NCI-H1694 (cell line): ENCODE data around the gene CEBPB.
"Not testable (repeated sequence)": the region's sequence is repeated elsewhere in the genome, so short reads cannot be mapped to it uniquely, and the experiment has no call there.

Experiments
- DNase-seq: peaks from one replicate; lab custom pipeline; 2025; lab: John Stamatoyannopoulos, UW

The CEBPB gene

DNA sequence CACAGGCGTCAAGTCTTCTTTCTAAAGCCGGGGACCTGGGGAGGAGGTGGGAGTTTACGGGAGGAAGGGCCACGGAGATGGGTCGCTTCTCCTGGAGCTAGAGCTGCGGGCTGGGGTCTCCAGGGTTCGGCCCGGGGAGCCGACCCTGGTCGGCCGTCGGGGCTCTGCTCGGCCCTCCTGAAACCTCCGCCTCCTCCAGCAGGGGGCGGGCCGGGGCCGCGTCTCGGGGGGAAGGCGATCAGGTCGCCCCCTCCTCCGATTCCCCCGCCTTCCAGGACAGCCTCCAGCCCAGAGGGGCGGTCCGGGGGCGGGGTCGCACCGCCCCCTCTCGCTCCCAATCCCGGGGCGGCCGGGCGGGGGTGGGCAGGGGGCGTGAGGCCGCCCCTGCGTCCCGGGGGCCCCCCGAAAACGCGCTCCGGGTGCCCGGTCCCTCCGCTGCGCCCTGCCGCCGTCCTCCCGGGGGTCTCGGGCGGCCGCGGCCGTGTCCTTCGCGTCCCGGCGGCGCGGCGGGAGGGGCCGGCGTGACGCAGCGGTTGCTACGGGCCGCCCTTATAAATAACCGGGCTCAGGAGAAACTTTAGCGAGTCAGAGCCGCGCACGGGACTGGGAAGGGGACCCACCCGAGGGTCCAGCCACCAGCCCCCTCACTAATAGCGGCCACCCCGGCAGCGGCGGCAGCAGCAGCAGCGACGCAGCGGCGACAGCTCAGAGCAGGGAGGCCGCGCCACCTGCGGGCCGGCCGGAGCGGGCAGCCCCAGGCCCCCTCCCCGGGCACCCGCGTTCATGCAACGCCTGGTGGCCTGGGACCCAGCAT, at the start of gene CEBPB:
Gene CEBPB, plus strand, starts transcription at position 580 of the 814 bp plus-strand sequence. Its CDS starts 204 bp downstream, at position 784.
- DNase-seq, result peak; percentile 64

DNA sequence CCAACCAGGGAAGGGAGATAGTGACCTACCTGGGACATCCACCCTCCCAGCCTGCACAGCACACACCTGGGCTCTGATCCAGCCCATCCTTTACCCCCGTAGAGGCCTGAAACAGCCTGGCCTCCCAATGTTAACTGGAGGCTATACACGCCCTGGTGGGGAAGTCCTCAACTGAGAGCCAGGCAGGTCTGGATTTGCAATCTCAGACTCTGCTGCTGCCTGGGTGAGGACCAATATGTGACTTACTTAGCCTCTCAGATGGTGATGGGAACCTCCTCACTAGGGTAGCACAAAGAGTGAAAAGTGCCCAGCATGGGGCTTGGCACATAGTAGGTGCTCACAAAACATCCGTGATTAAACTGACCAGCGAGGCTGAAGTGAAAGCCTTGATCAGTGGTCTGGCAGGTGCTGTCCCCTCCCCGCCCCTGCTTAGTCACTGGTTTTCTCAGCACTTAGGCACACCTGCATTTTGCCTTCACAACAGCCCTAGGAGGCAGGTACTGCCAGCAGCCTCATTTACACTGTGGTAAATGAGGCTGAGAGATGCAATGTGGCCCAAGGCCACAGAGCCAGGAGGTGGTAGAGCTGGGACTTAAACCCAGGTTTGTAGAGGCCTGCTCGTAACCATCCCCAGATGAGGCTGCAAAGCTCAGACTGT, 49.5 kb upstream of the CEBPB start:
- no peak for DNase-seq

DNA sequence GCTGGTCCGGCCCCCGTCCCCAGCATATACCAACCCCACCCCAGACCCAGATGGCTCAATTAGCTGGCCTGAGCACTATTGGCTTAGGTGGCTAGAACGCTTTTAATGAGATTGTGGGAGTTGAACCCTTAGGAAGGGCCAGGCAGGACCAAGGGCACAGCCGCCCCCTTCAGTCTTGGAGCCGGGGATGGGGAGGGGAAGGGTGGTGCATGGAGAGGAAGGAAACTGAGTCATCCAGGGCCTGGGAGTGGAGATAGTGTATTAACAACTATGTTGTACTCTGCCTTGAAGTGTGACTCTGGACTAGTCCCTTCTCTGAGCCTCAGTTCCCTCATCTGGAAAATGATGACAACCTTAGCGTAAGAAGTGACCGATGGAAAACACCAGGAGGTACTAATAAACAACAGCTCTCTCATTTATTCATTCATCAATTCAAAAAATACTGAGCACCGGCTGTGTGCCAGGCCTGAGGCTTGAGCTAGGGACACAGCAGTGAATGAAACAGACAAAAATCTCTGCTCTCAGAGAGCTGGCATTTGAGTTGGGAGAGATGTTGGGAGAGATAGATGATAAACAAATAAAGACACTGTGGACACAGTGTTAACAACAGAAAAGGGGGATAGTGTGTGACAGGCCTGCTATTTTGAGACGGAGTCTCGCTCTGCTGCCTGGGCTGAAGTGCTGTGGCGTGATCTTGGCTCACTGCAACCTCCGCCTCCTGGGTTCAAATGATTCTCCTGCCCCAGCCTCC, 48.6 kb upstream of the CEBPB start:
- DNase-seq, result no peak

DNA sequence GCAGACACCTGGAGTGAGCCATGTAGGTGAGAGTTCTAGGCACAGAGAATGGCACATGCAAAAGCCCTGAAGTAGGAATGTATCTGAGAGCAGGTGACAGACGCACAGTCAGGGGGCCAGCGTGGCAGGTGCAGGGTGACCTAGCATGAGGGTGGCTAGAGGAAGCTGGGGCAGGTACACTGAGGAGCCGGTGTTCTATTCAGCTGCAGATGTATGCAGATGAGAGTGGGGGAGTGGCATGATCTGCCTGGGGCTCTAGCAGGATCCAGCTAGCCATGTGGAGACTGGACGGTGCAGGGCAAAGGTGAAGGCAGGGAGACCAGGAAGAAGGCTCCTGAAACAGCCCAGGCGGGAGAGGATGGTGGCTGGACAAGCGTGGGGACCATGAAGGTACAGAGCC, 47.8 kb upstream of the CEBPB start:
- no peak for DNase-seq

DNA sequence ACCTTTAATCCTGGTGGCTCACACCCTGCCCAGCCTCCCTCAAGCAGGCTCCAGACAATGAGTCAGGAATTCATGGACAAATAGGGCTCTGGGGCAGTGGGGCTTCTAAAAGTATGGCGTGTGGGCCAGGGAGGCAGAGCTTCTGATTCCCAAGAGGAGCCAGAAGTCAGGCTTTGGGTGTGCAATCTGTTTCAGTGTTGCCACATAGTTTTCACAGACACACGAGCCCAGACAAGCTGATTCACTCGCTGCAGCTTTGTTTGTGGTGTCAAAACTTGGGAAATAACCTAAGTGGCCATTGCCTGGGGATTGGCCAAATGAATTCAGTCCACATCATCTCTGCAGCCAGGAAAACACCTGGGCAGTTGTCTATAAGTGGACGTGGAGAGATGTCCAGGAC, 46.3 kb upstream of the CEBPB start:
- DNase-seq, result no peak

DNA sequence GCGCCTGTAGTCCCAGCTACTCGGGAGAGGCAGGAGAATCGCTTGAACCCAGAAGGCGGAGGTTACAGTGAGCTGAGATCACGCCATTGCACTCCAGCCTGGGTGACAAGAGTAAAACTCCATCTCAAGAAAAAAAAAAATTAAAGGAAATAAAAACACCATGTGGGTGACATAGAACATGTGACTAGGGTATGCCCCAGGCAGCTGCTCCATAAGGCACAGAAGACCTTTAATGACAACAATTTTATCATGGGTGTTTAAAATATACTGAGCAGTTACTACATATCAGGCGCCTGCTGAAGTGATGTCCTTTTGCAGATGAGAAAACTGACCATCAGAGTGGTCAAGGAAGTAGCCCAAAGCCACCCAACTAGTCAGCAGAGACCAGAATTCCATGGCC, 45.1 kb upstream of the CEBPB start:
- no peak for DNase-seq

DNA sequence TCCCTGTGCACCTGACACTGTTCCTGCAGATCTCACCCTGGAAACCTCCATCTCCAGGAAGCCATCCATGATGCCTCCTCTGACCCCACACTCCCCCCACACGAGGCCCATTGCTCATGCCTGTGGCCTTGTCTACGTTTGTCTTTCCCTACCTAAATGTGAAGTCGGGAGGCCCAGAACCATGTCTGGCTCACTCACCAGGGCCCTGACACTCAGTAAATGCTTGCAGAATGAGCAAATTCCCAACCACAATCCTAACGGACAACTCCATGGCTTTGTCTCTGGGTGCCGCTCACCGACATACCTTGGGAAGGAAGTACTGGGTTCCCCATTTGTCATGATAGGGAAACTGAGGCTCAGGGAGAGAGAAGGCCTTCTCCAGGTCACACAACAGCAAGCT, 44.4 kb upstream of the CEBPB start:
- DNase-seq, result no peak

DNA sequence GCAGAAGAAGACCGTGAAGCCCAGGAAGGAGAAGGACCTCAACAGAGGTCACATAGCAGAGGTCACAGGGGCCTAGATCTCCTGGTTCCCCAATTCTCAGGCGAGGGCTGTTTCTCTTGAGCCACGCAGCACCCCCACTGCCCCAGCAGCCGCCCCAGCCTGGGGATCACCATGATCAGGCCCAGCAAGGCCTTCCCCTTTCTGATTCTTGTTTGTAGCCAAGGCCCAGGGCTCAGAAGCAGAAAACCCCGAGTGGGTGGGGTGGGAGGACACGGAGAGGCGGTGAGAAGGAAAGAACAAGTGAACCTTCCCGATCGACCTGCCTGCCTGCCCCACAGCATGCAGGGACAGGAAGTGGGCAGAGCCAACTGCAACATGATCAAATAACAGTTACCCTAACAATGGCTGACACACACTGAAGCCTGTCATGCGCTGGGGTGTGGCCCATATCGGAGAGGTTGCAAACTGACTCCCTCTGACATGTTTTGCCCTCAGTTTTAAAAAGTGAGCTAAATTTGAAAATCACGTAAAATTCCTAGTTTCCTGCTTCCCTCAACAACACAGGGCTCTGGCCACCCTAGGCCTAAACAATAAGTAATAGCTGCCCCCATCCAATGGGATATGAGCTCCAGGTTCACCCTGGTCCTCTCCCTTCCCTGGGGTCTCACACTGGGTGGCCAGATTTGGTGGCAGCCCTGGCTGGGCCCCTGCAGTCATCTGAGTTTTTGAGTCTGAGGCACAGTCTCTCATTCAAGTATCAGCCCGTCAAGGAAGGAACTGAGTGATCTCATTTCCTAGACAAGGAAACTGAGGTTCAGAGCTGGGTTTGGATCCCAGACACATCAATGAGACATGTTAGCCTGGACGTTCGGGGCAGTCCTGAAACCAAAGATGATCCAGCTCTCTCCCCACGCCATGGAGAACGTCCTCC, 43.6 kb upstream of the CEBPB start:
- DNase-seq, result no peak

DNA sequence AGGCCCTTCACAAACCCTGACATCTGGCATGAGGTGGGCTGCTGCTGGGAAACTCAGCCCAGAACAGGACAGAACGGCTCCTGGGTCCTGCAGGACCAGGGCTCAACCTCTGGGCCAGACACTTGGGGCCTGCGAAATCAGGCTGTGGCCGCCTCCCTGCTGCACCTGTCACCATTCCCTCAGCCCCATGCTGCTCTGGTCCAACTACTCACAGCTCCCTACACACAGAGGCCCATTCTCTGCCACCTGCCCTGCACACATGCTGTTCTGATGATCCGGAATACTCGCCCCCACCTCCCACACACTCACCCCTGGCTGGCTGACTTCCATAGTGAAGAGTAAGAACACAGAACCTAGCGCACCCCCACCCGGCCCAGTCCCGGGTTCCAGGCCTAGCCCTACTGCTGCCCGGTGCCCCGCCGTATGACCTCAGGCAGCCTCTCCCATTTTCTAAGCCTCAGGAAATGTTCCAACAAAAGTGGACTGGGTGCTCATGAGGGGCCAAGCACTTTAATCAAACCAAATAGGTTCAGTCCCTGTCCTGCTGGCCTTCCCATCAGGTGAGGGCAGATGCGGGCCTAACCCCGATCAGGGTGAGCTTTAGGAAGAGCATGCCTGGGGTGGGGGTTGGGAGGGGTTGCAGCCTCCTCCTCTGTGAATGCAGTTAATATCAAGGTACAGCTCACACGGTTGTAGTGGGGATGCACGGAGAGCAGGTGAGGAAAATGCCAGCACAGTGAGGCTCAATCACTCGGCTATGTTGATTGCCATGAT, 41.0 kb upstream of the CEBPB start:
- no peak for DNase-seq

DNA sequence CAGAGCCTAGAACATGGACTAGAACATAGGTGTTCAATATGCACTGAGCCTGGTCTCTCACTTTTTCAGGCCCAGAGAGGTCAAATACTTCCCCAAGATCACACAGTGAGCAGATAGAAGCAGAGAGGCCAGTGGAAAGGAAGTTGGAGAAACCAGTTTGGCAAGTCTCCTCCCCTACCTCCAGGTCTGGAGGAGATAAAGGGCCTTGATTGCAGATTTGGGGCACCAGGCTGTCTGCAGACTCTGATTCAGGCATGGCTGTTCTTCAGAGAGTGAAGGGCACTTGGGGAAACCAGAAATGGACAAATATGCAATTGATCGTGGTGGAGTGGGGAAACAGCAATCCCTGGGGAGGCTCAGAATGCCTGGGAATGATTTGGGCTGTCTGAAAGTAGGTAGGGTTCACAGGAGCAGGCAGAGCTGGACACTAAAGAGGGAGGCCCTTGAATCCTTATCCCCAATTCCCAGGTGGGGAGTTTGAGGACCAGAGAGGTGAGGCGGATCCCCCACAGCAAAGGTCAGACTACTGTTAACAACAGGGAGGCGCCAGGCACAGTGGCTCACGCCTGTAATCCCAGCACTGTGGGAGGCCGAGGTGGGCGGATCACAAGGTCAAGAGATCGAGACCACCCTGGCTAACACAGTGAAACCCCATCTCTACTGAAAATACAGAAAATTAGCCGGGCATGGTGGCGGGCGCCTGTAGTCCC, 39.4 kb upstream of the CEBPB start:
- no peak for DNase-seq

DNA sequence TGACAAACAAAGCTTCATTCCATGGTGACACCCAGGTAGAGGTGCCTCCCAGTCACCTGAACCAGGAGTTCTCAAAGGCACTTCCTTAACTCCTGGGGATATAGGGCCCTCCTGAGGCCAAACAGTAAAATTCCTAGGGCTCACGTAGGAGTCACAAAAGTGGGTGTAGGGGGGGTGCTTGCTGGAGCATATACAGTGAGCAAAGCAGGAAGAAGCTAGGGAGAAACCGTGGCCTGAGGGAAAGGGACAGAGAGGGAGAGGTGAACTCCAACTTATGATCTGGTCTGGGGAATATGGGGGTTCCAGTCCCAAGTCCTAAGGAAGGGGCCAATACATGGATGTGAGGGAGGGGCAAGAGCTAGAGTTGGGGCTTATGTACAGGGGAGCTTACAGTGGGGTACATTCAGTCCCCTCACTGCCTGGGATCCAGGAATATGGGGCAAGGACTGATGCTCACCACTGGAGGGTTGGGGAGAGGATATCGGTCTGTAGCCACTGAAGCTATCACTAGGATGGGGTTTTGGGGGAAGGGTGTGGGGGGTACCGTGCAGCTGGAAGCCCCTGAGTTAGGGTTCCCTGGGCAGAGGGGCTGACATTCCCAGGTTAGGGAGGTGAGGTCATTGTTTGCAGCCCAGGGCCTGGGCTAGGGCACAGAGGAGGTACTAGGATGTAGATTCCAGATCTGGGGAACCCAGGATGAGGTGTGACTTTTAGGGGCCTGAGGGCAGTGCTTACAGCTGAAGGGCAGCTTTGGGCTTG, 38.1 kb upstream of the CEBPB start:
- no peak for DNase-seq

DNA sequence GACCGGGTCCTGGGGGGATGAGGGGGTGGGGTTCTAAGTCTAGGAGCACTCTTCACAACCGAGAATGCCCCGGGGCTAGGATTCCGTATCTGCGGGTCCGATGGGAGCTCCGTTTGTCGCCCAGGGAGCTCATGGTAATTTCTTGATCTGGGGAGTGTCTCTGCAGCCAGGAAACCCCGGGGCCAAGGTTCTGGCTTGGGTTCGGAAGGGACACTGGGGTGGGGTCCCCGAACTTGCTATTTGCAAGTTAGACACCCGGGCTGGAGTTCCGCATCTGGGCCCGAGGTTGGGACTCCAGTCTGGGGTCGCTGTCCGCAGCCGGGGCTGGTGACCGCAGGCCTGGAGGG, 37.5 kb upstream of the CEBPB start:
- no peak for DNase-seq

DNA sequence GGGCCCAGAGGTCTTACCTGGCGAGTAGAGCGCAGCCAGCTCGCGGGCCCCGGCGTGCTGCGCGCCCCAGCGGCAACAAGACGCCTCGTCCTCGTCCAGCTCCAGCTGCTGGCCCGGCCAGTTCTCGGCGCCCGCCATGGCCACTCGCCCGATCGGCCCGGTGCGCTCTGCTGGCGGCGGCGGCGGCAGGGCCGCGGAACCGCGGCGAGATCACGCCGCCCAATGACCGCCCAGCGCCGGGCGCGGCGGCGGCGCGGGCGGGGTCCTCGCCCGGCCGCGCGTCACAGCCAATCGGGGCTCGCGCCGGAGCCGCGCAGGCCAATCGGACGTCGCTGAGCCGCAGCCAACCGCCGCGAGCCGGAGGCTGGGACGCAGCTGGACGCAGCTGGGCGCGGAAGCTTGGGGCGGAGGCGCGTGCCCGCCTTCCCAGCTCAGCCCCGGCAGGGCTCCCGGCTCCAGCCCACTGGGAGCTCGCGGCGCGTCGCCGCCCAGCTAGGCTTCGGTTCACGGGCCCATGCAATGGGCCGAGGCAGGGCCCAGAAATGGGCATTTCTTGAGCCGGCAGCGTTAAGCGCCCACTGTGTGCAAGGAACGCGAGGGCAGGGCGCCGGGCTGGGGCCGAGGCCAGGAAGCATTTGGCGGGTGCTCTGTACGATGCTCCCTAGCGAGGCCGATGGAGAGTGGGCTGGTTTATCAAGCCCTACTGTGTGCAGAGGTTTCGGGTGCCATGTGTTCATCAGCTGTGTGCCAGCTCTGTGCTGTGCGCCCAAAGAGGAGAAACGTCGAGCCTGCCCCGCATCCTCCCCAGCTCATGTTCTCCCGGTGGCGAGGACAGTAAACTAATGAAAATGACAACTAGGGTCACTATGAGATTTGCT, 36.9 kb upstream of the CEBPB start, which contains the start of gene PEDS1:
Gene PEDS1, minus strand, starts transcription at position 224 of the 878 bp plus-strand sequence. Its CDS starts 86 bp downstream, at position 138.
- DNase-seq, result peak; percentile 54

DNA sequence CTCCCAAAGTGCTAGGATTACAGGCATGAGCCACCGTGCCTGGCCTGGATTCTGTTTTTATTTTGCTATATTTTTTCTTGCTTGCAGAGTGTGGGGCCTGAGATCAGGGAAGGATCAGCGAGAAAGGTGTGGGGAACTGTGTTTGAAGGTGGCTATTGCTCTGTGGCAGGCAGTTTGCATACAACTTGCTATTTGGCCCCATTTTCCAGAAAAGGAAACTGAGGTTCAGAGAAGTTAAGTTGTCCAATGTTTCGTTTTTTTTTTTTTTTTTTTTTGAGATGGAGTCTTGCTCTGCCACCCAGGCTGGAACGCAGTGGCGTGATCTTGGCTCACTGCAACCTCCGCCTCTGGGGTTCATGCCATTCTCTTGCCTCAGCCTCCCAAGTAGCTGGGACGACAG, 29.1 kb upstream of the CEBPB start:
- not testable (repeated sequence) for DNase-seq

DNA sequence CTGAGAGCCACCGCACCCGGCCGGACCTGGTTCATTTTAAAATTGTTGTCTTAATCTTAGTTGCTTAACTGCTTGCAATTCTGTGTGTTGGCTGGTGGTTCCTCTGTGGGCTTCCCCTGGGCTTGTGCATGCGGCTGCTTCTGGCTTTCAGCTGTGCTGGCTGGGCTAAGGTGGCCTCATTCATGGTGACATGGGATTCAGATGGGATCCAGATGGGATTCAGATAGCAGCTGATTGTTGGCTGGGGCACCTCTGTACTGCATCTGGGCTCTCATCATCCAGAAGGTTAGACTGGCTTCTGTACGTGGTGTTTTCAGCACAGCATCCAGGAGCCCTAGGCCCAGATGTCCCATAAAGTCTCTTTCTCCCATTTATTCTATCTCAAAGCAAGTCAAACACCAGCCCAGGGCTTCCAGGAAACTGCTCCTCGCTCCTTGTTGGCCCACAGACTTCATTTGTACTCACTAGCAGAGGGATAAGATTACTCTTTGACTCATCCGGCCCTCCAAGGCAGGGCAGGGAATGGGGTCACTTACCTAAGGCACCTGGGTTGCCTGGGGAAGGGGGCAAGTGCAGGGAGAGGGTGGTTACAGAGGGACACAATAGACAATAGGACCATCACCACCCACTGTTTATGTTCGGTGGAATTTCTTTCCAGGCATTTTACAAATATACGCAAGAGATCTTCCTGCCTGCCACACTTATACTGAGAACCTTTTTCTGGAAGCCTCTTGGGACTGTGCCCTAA, 26.9 kb upstream of the CEBPB start:
- DNase-seq, result no peak

DNA sequence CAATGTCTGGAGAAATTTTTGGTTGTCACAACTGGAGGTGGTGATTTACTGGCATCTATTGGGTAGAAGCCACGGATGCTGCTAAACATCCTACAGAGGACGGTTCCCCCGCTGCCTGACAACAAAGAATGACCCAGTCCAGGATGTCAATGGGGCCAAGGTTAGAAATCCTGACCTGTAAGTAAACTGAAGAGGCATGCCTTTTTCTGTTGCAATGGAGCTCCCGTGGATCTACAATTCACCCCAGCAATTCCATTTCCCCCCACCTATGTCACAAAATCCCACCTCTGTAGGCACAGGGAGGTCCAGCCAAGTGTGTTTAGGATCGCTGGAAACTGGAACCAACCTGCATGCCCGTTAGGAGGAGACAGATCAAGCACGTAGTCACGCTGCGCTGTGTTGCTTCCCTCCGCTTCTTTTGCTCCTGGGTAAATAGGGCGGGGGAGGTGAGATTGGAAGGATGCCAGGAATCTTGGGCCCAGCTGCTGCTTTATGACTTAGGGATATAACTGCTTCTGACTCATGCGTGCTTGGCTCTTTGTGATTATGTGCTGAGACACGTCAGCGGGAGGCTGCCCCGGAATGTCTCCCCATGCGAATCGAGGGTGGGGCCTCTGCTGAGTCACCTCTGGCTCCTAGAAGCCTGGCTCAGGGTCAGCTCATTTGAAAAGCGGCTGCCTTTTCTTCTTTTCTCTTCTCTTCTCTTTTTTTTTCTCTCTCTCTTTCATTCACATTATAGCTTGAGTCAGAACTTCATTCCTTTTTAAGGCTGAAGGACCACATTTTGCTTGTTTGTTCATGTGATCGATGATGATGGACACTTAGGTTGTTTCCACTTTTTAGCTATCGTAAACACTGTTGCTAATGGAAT, 24.7 kb upstream of the CEBPB start:
- DNase-seq, result peak; percentile 94

DNA sequence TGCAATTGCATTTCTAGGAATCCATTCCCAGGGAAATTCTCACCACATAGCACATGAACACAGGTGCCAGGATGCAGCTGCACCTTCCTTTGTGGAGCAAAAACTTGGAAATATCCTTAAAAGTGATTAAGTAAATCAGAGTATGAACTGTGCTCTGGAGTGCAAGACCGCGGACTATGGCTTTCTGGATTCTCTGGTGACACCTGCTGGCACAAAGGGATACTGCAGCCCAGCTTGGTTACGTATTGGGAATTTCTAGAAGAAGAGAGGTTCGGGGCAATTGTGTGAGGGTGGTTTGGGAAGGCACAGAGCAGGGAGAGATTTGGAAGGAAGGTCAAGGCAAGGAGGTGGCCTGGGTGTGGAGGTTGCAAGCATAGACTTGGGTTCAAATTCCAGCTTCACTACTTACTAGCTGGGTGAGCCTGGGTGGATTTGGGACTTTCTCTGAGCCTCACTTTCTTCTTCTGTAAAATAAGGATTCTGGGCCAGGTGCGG, 21.3 kb upstream of the CEBPB start:
- peak; percentile 74 for DNase-seq
